GM18508 (cell line): ENCODE data around the gene BLTP2.
"Not testable (repeated sequence)": the region's sequence is repeated elsewhere in the genome, so short reads cannot be mapped to it uniquely, and the experiment has no call there.

Source experiments
- ATAC-seq: cut with Tn5 transposase; IDR thresholded peaks from one replicate; pipeline ENCODE4 v1.9.1; 2021; ENCODE audit warnings: moderate number of reproducible peaks; ENCODE audit not compliant: insufficient read depth, unreplicated experiment

The BLTP2 gene

GRCh38 chr17:28648698-28649097, 3.7 kb upstream of the BLTP2 start:
- no peak for ATAC-seq

DNA sequence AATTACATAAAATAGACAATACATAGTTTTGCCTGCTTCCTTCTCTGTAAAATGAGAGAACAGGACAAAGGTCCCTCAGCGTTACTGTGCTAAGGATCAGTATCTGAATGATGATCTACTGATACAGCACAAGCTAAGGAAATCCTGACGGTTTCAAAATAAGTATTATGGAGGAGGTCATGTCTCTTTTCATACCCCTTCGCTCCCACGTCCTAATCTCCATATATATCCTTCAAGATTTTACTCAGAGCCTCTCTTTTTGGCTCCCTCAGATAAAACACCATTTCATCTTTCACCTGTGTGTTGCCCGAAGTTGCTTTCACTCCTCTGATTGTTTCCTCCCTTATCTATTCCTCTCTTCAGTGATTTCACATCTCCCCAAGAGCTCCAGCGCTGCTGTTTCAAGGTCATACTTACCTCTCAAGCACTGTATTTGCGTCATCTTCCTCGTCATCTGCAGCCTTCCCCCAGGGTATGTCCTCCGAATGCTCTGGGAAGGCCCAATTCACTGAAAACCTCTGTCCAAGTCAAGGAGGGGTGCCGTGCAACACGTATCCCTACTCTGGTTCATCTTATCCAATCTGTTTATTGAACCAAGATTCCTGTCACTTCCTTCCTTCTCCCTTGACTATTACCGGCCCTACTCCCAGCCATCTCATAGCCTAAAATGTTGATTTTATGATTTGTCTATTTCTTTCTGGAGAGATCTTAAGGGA, 1.2 kb upstream of the BLTP2 start:
- ATAC-seq: no peak

DNA sequence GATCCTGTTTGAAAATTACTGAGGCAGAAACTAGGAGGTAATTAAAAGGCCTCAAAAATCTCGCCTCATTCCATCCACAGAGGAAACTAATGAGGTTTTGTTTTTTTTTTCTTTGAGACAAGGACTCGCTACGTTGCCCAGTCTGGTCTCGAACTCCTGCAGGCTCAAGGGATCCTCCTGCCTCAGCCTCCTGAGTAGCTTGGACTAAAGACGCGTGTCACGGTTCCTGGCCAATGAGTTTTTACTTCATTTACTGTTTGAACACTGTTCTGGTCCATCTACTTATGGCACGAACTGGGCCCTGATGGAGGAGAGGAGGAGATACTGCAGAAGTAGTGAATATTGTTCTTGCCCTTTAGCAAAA, 600 bp upstream of the BLTP2 start:
- ATAC-seq: no peak

DNA sequence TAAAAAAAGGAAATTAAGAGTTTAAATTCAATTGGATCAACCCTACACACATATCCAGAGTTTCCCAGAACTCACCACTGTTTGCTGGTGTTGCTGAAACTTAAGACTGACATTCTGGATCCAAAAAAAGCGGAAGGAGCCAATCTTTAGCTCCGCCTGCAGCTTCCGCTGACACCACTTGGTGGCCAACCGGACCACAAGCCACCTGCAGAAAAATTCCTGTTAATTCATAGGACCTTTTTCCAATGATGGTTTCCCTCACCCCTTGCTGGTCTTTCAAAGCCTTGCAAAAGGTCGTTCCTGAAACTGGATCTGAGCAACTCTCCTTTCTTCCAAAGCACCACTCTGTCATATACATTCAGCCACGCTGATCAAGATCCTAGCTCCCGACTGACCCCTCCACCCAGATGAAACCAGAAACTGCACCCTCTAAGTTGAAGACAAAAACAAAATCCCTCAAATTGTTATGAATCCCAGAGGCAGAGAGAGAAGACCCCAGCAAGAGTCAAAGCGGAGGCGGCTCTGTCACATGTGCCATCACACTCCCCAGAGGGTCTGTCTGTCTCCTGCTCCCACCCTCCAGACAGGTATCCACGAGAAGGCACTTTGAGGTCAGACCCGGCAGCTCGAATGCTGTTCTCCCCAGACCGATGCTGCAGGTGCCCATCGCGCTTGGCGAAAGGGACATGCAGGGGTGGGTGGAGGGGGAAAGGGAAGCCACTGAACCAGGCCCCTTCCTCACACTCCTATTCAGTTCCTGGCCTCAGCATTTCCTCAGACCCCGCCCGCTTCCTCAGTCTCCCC, 773 bp downstream of the BLTP2 start:
- no peak for ATAC-seq

- no peak for ATAC-seq
Observed at GRCh38 chr17:28641579-28641978, 3.4 kb downstream of the BLTP2 start.

- ATAC-seq: no peak
Observed at GRCh38 chr17:28635506-28635905, 9.5 kb downstream of the BLTP2 start.

GRCh38 chr17:28634206-28634865, 10.6 kb downstream of the BLTP2 start:
- ATAC-seq: no peak

GRCh38 chr17:28626818-28627217, 18.1 kb downstream of the BLTP2 start:
- ATAC-seq: no peak

DNA sequence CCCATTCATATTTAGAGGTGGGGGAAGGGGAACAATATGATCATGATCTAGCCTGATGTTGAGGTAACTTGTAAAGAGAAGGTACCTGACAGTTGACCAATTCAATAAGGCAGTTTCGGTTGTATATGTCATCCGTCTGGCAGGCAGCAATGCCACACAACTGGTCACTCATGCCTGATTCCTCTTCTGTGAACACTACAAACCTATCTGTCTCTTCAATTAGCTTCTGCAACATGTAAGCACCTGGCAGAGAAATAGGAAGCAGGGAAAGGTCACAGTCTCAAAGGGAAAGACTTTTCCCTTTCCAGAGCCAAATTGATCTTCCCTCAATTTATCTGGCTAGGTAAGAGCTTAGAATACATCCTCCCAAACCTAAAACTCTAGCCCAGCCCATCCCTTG, 20.8 kb downstream of the BLTP2 start:
- ATAC-seq: no peak

DNA sequence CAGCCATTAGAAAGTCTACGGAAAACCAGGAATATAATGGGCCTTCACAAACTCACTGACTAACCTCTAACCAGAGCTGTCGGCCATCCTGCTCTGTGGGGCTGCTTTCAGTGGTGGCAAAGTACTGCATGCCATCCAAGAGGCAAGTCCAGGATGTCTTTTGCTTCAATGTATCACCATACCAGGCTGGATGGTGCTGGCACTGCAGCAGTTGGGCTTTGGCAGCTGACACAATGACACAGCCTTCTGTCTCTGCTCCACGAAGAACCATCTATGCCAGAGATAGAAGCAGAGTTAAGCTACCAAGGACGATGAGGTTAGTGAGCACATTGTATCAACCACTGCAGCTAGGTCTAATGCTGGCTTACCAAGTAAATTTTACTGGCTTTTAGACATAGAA, 21.3 kb downstream of the BLTP2 start:
- ATAC-seq: no peak

GRCh38 chr17:28622186-28622585, 22.8 kb downstream of the BLTP2 start:
- ATAC-seq: no peak

GRCh38 chr17:28620010-28620409, 24.9 kb downstream of the BLTP2 start:
- no peak for ATAC-seq

DNA sequence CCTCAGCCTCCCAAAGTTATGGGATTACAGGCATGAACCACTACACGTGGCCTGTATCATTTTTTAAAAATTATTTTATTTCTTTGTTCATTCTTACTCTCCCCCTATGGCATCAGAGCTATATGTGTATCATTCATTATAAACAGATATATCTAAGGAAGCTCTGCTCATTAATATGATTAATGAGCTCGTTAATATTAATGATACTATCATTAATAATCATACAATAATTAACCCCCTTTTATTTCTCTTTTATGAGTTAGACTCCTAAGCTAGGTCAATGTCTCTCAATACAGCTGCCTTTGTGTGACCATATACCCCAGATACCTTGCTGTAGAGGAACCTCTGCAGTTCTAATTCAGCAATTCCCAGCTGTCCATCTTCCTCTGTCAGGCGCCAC, 26.5 kb downstream of the BLTP2 start:
- ATAC-seq: no peak

GRCh38 chr17:28616281-28616680, 28.7 kb downstream of the BLTP2 start:
- no peak for ATAC-seq

GRCh38 chr17:28615260-28615940, 29.6 kb downstream of the BLTP2 start:
- no peak for ATAC-seq

DNA sequence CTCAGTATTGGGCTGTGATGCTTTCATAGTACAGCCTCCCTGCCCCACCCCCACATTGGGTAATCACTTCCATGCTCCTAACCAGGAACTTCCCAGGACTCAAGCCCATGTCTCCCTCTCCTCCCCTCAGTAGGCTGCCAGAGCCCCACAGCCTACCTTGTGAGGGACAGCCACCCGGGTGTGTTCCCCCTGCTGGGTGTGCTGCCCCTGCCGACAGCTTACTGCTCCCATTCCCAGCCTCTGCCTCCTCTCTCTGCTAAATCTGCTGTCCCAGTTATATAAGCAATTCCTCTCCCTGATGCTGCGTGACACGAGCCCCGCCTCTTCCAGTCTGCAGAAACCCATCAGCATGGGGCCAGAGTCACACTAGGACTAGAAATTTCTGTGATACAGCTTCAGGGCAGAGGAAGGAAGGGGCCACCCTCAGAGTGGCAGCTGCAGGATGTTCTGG, 31.0 kb downstream of the BLTP2 start, which contains the start of gene RSKR:
Gene RSKR, minus strand, starts transcription at position 255 of the 451 bp plus-strand sequence. Its CDS starts 24 bp downstream, at position 231.
- no peak for ATAC-seq

DNA sequence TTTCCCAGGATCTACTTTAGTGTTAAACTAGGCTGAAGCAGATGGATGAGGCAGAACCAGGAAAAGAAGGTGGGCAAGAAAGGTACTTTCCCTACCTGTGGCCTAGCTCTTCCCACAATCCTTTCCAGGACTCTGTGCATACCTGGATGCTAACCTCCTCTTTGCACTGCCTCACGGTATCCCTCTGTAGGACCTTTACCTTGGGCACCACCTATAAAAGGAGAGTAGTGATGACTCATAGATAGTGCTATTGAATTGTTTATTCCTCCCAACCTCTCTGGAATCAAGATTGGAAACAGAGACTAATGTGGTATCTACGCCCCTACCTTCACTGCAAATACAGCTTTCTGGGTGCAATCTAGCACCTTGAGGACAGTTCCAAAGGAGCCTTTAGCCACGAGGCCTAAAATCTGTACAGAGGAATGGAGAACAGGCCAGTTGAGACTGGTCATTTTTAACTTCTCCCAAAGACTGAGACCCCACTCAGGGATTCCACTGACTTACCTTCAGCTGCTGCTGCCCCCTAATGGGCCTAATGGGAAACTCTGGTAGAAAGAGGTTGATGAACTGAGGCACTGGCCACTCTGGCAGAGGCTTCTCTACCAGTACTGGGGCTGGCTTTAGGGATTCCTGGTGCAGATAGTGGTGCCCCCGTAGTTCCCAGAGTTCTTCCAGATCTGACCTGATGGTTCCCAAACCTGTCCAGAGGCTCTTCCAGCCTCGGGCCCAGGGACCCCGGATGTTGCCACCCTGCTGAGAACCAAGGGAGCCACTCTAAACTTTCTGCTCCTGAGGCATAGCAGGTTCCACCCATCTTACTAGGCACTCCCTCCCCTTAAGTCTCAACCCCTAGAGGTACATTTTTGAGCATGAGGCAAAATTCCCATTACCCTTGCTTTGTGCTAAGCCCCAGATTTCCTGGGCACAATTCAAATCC, 31.8 kb downstream of the BLTP2 start:
- no peak for ATAC-seq

- no peak for ATAC-seq
Observed at GRCh38 chr17:28612531-28612930, 32.4 kb downstream of the BLTP2 start.

- ATAC-seq: no peak
Observed at GRCh38 chr17:28610376-28610775, 34.6 kb downstream of the BLTP2 start.

DNA sequence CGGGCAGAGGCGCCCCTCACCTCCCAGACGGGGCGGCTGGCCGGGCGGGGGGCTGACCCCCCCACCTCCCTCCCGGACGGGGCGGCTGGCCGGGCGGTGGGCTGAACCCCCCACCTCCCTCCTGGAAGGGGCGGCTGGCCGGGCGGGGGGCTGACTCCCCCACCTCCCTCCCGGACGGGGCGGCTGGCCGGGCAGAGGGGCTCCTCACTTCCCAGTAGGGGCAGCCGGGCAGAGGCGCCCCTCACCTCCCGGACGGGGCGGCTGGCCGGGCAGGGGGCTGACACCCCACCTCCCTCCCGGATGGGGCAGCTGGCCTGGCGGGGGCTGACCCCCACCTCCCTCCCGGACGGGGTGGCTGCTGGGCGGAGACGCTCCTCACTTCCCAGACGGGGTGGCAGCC, 40.9 kb downstream of the BLTP2 start:
- not testable (repeated sequence) for ATAC-seq
